ENCODE data around the gene CP. TPM values are rescaled to one million over a fixed set of nuclear protein-coding genes. Genes with fewer than 3 reads are reported as not detected.

The CP gene
- total and polyA plus RNA-seq, 4 donors: 565 to 1,748 (median 1,277) TPM

DNA sequence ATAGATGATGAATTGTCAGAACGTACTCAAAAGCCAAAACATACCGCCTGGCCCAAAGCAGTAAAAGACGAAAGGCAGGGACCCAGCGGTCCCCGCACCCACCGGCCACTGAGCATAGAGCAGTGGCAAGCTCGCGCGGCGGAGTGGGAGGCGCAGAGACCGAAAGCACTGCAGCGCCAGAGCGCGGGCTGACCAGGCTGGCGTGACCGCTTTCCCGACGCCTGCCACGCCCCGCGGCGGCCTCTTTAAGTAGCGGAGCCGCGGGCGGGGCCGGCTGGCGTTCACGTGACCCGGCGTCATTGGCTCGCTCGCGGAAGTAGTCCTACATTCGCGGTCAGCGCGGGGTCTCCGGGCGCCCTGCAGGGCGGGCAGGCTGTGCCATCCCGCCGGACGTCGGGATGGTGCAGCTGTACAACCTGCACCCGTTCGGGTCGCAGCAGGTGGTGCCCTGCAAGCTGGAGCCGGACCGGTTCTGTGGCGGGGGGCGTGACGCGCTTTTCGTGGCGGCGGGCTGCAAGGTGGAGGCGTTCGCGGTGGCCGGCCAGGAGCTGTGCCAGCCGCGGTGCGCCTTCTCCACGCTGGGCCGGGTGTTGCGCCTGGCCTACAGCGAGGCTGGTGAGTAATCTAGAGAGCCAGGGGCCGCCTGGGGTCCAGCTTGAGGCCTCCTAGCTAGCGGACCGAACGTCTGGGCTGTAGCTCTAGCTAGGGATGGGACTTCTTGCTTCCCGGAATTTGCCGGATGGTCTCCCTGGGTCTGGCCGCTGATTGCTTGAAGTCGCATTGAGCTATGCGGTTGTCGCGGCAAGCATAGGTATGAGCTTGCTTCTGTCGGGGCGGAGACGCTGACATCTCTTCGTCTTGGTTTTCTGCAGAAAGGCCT lies 92.1 kb downstream of the CP start, which contains the start of gene HPS3 (continued):
- TF ChIP-seq, protein P1, sequence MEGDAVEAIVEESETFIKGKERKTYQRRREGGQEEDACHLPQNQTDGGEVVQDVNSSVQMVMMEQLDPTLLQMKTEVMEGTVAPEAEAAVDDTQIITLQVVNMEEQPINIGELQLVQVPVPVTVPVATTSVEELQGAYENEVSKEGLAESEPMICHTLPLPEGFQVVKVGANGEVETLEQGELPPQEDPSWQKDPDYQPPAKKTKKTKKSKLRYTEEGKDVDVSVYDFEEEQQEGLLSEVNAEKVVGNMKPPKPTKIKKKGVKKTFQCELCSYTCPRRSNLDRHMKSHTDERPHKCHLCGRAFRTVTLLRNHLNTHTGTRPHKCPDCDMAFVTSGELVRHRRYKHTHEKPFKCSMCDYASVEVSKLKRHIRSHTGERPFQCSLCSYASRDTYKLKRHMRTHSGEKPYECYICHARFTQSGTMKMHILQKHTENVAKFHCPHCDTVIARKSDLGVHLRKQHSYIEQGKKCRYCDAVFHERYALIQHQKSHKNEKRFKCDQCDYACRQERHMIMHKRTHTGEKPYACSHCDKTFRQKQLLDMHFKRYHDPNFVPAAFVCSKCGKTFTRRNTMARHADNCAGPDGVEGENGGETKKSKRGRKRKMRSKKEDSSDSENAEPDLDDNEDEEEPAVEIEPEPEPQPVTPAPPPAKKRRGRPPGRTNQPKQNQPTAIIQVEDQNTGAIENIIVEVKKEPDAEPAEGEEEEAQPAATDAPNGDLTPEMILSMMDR (IDR thresholded peaks at IDR 0.05; ENCODE audit: low read depth, low read length, missing input control): no peak
- TF ChIP-seq RAD21 (IDR thresholded peaks at IDR 0.05): peak; percentile 42 to 45

GRCh38 chr3:149128821-149129220 lies 92.8 kb downstream of the CP start:
- peak overlapping the region; percentile 82 to 95 (median 90) for H3K4me3 ChIP-seq (ENCODE audit: low read depth in 1 of 3, low read length in 3 of 3)
- 19% methylated on average over 4 of the region's 4 CpGs for WGBS
- H3K27ac ChIP-seq (ENCODE audit: low read depth in 1 of 2, low read length in 2 of 2): peak overlapping the region; percentile 75 to 84
- no peaks in the 10 kb centered on the region for H3K27me3 ChIP-seq (ENCODE audit: control insufficient read depth in 4 of 4, insufficient read depth in 4 of 4, low read length in 3 of 4)
- no peaks in the 10 kb centered on the region for H3K9me3 ChIP-seq (ENCODE audit: control insufficient read depth in 4 of 4, low read length in 3 of 4)
- peak overlapping the region; percentile 23 to 71 for H3K9ac ChIP-seq (ENCODE audit: low read depth in 1 of 2, low read length in 2 of 2)
- H3K4me1 ChIP-seq (ENCODE audit: control insufficient read depth in 4 of 4, insufficient read depth in 4 of 4, low read length in 3 of 4): peaks cover 0 to 16% (median 3%) of the 10 kb centered on the region in 4 donors
- no peak for TF ChIP-seq YY1 (IDR thresholded peaks at IDR 0.05)
- TF ChIP-seq RAD21 (IDR thresholded peaks at IDR 0.05): no peak
- TF ChIP-seq FOXA2 (IDR thresholded peaks at IDR 0.05): no peak
- TF ChIP-seq NR2F2 (IDR thresholded peaks at IDR 0.05): no peak
- no peaks in the 10 kb centered on the region for H3K36me3 ChIP-seq (ENCODE audit: control insufficient read depth in 4 of 4, insufficient read depth in 3 of 4, low read depth in 1 of 4, low read length in 3 of 4)
- no peak for DNase-seq (ENCODE audit: low spot score)

DNA sequence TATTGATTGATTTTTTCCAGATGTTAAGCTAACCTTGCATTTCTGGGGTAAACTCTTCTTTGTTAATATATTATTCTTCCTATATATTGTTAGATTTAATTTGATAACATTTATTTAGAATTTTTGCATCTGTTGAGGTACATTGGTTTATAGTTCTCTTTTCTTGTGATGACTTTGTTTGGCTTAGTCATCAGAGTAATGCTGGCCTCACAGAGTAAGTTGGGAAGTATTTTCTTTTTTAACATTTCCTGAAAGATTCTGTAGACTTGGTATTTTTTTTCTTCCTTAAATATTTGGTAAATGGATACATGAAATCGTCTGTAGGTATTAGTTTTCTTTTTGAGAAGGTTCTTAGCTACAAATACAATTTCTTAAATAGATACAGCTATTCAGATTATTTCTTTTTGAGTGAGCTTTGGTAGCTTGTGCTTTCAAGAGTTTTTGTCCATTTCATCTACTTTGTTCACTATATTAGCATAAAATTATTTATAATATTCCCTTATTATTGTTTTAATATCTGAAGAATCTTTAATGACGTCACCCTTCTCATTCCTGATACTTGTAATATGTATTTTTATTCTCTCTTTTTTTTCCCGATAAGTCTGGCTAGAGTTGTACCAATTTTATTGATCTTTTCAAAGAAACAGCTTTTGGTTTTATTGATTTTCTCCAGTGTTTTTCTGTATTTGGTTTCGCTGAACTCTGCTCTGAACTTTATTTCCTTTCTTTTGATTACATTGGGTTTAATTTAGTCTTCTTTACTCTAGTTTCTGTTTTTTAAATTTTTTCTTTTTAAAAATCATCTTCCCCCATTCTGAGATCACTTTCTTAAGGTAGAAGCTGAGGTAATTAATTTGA lies 98.7 kb downstream of the CP start:
- TF ChIP-seq JUND (IDR thresholded peaks at IDR 0.05) (no peak), GABPA (IDR thresholded peaks at IDR 0.05 in 1 of 2, conservative IDR thresholded peaks at IDR 0.05 in 1 of 2) (no peak), RAD21 (IDR thresholded peaks at IDR 0.05) (peak in 1 of 2 donors; percentile 17), NR2F2 (IDR thresholded peaks at IDR 0.05) (no peak), RXRA (IDR thresholded peaks at IDR 0.05) (no peak), HNF4A (conservative IDR thresholded peaks at IDR 0.05) (peak; percentile 47 to 49), YY1 (IDR thresholded peaks at IDR 0.05) (no peak), SP1 (IDR thresholded peaks at IDR 0.05) (no peak), EGR1 (IDR thresholded peaks at IDR 0.05; ENCODE audit: low read depth in 2 of 2) (no peak), FOXA1 (IDR thresholded peaks at IDR 0.05) (no peak), TAF1 (conservative IDR thresholded peaks at IDR 0.05) (no peak)
- TF ChIP-seq, protein P2, sequence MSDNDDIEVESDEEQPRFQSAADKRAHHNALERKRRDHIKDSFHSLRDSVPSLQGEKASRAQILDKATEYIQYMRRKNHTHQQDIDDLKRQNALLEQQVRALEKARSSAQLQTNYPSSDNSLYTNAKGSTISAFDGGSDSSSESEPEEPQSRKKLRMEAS (IDR thresholded peaks at IDR 0.05): no peak
- TF ChIP-seq, protein P1 (IDR thresholded peaks at IDR 0.05; ENCODE audit: low read depth, low read length, missing input control): no peak
- TF ChIP-seq, protein P3, sequence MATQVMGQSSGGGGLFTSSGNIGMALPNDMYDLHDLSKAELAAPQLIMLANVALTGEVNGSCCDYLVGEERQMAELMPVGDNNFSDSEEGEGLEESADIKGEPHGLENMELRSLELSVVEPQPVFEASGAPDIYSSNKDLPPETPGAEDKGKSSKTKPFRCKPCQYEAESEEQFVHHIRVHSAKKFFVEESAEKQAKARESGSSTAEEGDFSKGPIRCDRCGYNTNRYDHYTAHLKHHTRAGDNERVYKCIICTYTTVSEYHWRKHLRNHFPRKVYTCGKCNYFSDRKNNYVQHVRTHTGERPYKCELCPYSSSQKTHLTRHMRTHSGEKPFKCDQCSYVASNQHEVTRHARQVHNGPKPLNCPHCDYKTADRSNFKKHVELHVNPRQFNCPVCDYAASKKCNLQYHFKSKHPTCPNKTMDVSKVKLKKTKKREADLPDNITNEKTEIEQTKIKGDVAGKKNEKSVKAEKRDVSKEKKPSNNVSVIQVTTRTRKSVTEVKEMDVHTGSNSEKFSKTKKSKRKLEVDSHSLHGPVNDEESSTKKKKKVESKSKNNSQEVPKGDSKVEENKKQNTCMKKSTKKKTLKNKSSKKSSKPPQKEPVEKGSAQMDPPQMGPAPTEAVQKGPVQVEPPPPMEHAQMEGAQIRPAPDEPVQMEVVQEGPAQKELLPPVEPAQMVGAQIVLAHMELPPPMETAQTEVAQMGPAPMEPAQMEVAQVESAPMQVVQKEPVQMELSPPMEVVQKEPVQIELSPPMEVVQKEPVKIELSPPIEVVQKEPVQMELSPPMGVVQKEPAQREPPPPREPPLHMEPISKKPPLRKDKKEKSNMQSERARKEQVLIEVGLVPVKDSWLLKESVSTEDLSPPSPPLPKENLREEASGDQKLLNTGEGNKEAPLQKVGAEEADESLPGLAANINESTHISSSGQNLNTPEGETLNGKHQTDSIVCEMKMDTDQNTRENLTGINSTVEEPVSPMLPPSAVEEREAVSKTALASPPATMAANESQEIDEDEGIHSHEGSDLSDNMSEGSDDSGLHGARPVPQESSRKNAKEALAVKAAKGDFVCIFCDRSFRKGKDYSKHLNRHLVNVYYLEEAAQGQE (IDR thresholded peaks at IDR 0.05): no peak
- H3K4me1 ChIP-seq (ENCODE audit: control insufficient read depth in 4 of 4, insufficient read depth in 4 of 4, low read length in 3 of 4): peaks cover 0 to 12% (median 0%) of the 10 kb centered on the region in 4 donors
- H3K4me3 ChIP-seq (ENCODE audit: low read depth in 1 of 3, low read length in 3 of 3): no peak overlapping the region
- DNase-seq (ENCODE audit: low spot score): no peak
- 33% methylated on average over 4 of the region's 4 CpGs for WGBS
- no peaks in the 10 kb centered on the region for H3K36me3 ChIP-seq (ENCODE audit: control insufficient read depth in 4 of 4, insufficient read depth in 3 of 4, low read depth in 1 of 4, low read length in 3 of 4)
- H3K27ac ChIP-seq (ENCODE audit: low read depth in 1 of 2, low read length in 2 of 2): peak overlapping the region in 1 of 2 donors; percentile 10
- H3K27me3 ChIP-seq (ENCODE audit: control insufficient read depth in 4 of 4, insufficient read depth in 4 of 4, low read length in 3 of 4): no peaks in the 10 kb centered on the region
- H3K9ac ChIP-seq (ENCODE audit: low read depth in 1 of 2, low read length in 2 of 2): peak overlapping the region in 1 of 2 donors; percentile 20
- no peaks in the 10 kb centered on the region for H3K9me3 ChIP-seq (ENCODE audit: control insufficient read depth in 4 of 4, low read length in 3 of 4)

Measured in liver (tissue), 9 donors.